Uterus (tissue), 2 donors: ENCODE data around the gene TMEM117.

Experiments
- POLR2A ChIP-seq, 2 donors: fragments of 450-650 bp; IDR thresholded peaks; one replicate each; pipeline ENCODE4 v1.6.1; 2016; ENCODE audit warnings: antibody characterized with exemption in 2 of 2, mild to moderate bottlenecking in 1 of 2, moderate library complexity in 1 of 2
- TF ChIP-seq, protein P1 (sequence below), 4 experiments: fragments of 200-600 bp in 2 of 4; fragments of 450-650 bp in 2 of 4; sonication (generic) in 2 of 4; IDR thresholded peaks; one replicate each; pipeline ENCODE4 v1.5.1; 2016 to 2019; ENCODE audit warnings: antibody characterized with exemption in 4 of 4, mild to moderate bottlenecking in 2 of 4, moderate library complexity in 1 of 4

DNA sequence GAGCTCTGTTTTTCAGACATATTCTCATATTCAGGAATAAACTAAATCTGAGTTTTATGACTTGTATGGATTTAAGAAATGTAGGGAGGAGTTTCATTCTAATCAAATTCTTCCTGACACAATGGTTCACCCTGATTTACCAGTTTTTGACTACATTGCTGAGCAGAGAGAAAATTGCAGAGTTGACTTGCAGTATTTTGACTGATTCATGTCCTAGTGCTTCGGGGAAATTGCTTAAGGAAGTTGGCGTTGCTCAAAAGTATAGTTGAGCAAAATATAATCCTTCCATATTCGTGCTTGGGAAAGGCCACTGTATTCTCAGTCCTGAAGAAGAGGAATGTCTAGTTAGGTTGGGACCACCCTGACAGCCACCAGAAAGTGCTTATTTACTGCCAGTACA lies 28.5 kb upstream of the TMEM117 start:
- TF ChIP-seq POLR2A (IDR thresholded peaks at IDR 0.05) = no peak
- TF ChIP-seq, protein P1, sequence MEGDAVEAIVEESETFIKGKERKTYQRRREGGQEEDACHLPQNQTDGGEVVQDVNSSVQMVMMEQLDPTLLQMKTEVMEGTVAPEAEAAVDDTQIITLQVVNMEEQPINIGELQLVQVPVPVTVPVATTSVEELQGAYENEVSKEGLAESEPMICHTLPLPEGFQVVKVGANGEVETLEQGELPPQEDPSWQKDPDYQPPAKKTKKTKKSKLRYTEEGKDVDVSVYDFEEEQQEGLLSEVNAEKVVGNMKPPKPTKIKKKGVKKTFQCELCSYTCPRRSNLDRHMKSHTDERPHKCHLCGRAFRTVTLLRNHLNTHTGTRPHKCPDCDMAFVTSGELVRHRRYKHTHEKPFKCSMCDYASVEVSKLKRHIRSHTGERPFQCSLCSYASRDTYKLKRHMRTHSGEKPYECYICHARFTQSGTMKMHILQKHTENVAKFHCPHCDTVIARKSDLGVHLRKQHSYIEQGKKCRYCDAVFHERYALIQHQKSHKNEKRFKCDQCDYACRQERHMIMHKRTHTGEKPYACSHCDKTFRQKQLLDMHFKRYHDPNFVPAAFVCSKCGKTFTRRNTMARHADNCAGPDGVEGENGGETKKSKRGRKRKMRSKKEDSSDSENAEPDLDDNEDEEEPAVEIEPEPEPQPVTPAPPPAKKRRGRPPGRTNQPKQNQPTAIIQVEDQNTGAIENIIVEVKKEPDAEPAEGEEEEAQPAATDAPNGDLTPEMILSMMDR (IDR thresholded peaks at IDR 0.05) = no peak
